Measurements from ENCODE around the gene UBE2G1.
A peak's percentile ranks its signal among the peaks of the same experiment; 100 is the strongest.
"Not testable (repeated sequence)": the region's sequence is repeated elsewhere in the genome, so short reads cannot be mapped to it uniquely, and the experiment has no call there.

UBE2G1 gene
- long read RNA-seq, donor 1, transcript UBE2G1-201 (6 exons, 3,974 nt), result major isoform, 14 of 14 reads
- long read RNA-seq, donor 1, partial matches to known transcripts, result 0 of 14 reads
- long read RNA-seq, donor 1, other reads (novel, unspliced or antisense), result 0 of 14 reads
- long read RNA-seq, donor 2, transcript UBE2G1-201 (6 exons, 3,974 nt), result major isoform, 7 of 7 reads
- long read RNA-seq, donor 2, partial matches to known transcripts, result 0 of 7 reads
- long read RNA-seq, donor 2, other reads (novel, unspliced or antisense), result 0 of 7 reads
- long read RNA-seq, donor 3, transcript UBE2G1-201 (6 exons, 3,974 nt), result major isoform, 5 of 7 reads
- long read RNA-seq, donor 3, partial matches to known transcripts, result 0 of 7 reads
- long read RNA-seq, donor 3, other reads (novel, unspliced or antisense), result 0 of 7 reads
- long read RNA-seq, donor 4, transcript UBE2G1-201 (6 exons, 3,974 nt), result major isoform, 12 of 12 reads
- long read RNA-seq, donor 4, partial matches to known transcripts, result 0 of 12 reads
- long read RNA-seq, donor 4, other reads (novel, unspliced or antisense), result 0 of 12 reads
- long read RNA-seq, donor 5, transcript UBE2G1-201 (6 exons, 3,974 nt), result major isoform, 13 of 13 reads
- long read RNA-seq, donor 5, partial matches to known transcripts, result 0 of 13 reads
- long read RNA-seq, donor 5, other reads (novel, unspliced or antisense), result 0 of 13 reads
- long read RNA-seq, donor 6, transcript UBE2G1-201 (6 exons, 3,974 nt), result major isoform, 12 of 13 reads
- long read RNA-seq, donor 6, partial matches to known transcripts, result 0 of 13 reads
- long read RNA-seq, donor 6, other reads (novel, unspliced or antisense), result 0 of 13 reads
- long read RNA-seq, donor 7, result 0 reads
- long read RNA-seq, donor 8, transcript UBE2G1-201 (6 exons, 3,974 nt), result major isoform, 11 of 17 reads
- long read RNA-seq, donor 8, partial matches to known transcripts, result 5 of 17 reads
- long read RNA-seq, donor 8, other reads (novel, unspliced or antisense), result 0 of 17 reads

DNA sequence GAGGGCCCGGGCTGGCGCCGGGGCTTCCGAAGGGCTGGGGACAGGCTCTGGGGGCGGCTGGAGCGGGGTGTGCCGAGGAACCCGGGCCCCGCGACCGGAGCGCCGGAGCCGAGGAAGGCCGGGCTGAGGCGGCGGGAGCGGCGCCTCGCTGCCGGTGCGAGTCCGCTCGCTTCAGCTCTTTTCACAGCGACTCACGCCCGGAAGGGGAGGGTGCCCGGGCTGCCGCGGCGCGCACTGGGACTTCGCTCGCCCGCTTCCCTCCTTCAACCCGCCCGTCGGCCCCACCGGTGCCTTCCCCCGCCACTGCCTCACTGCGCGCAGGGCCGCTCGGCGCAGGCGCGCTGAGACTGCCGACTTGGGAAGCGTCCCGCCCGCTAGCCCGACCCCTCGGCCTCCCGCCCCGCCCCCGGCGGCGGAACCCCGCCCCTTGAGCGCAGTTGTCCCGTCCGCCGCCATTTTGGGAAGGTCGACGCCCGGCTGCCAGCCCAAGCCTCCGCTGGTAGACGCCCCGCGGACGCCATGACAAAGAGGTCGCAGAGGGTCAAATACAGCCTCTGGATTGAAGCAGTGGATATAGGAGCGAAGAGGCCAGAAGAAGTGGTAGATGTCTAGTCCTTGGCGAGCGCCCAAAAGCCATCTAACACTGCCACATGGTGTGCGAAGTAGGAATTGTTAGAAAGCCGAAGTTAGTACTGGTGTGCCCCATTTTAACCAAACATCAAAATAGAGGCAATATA, at the start of gene UBE2G1:
UBE2G1 (minus strand) TSS at position 349 of the 737 bp plus-strand sequence. CDS start 359 bp downstream, outside the sequence.
- no peak for DNase-seq

- peak; percentile 61 for DNase-seq
These were observed 46.7 kb upstream of the UBE2G1 start for GRCh38 chr17:4412933-4413831.

- no peak for DNase-seq
These were observed 44.7 kb upstream of the UBE2G1 start for GRCh38 chr17:4411201-4411600.

GRCh38 chr17:4409659-4410058, 43.2 kb upstream of the UBE2G1 start:
- DNase-seq, result no peak

DNA sequence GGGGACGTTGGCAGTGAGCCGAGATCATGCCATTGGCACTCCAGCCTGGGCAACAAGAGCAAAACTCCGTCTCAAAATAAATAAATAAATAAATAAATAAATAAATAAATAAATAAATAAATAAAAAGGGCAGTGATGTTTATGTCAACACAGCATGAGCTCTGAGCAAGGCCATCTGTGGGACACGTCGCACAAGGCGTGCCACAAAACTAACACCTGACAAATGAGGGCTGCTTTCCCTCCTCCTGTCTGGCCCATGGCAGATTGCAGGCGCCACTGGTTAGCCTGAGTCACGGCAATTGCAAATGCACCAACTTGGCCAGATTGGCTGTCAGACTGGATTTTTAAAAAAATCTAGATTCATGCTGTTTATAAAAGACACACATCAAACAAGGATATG, 41.4 kb upstream of the UBE2G1 start:
- DNase-seq, result no peak

- no peak for DNase-seq
These were observed 40.7 kb upstream of the UBE2G1 start for GRCh38 chr17:4407216-4407615.

DNA sequence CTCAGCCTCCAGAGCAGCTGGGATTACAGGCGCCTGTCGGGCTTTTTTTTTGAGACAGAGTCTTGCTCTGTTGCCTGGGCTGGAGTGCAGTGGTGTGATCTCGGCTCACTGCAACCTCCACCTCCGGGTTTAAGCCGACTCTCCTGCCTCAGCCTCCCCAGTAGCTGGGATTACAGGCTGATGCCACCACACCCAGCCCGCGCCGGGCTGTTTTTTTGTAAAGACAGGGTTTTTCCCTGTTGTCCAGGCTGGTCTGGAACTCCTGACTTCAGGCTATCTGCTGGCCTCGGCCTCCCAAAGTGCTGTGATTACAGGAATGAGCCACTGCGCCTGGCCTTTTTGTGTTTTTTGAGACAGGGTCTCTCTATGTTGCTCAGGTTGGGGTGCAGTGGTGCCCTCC, 39.9 kb upstream of the UBE2G1 start:
- DNase-seq, result no peak

DNA sequence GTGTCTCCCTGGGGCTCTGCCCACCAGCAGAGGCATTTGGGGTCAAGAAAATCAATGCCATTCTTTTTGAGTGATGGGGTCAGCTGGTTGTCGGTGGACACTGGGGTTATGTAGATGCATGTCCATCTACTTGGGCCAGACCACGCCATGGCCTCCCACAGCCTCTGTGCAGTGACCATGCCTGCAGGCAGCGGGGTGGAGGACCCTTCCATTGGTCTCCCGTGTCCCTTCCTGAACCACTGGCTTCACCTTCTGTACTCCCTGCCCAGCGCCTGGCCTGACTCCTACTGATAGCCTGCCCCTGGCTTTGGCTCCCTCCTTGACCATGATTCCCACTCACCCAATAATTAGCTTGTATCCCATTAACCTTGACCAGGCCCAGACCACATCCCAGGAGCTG, 39.2 kb upstream of the UBE2G1 start:
- DNase-seq, result no peak

- DNase-seq, result no peak
These were observed 38.7 kb upstream of the UBE2G1 start for GRCh38 chr17:4405038-4405669.

- no peak for DNase-seq
These were observed 31.4 kb upstream of the UBE2G1 start for GRCh38 chr17:4397840-4398239.

DNA sequence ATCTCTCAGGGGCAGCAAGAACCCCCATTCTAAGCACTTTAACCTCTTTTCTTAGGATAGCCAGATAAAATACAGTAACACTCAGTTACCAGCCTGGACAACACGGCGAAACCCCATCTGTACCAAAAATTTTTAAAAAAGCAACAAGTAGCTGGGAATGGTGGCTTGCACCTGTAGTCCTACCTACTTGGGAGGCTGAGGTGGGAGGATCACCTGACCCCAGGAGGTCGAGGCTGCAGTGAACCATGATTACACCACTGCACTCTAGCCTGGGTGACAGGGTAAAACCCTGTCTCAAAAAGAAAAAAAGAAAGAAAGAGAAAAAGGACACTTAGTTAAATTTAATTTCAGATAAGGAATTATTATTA, 28.6 kb upstream of the UBE2G1 start:
- no peak for DNase-seq

DNA sequence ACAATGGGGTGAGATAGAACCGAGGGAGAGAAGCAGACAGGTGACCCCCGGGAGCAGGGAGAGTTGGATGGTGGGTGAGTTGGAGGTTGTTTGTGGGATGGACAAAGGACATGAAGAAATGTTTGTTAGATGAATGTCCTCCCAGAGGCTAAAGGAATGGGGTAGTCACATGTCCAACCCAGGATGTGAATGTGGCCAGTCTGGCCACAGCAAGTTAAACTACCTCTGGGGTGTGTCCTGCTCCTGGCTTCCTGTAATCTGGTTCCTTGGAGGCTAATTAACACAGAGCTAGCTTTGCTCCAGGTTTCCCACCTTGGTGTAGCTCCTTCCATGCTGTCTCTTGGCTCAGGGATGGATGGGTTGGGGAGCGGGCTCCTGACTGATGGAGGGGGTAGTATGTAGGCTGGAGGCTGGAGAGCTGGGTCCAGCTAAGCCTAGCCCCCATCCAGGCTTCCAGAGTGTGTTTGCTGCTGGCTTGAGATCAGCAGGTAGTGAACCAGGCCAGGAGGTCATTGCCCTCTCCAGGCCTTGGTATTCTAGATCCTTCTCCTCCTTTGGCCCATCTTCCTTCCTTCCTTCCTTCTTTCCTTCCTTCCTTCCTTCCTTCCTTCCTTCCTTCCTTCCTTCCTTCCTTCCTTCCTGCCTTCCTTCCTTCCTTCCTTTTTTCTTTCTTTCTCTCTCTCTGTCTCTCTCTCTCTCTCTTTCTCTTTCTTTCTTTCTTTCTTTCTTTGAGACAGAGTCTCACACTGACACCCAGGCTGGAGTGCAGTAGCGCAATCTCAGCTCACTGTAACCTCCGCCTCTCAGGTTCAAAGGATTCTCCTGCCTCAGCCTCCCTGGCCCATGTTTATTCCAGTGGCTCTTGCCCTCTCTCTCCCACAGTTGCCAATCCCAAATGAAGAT, 28.0 kb upstream of the UBE2G1 start:
- DNase-seq, result no peak

- no peak for DNase-seq
These were observed 27.3 kb upstream of the UBE2G1 start for GRCh38 chr17:4393806-4394205.

- DNase-seq, result no peak
These were observed 22.6 kb upstream of the UBE2G1 start for GRCh38 chr17:4389079-4389478.

DNA sequence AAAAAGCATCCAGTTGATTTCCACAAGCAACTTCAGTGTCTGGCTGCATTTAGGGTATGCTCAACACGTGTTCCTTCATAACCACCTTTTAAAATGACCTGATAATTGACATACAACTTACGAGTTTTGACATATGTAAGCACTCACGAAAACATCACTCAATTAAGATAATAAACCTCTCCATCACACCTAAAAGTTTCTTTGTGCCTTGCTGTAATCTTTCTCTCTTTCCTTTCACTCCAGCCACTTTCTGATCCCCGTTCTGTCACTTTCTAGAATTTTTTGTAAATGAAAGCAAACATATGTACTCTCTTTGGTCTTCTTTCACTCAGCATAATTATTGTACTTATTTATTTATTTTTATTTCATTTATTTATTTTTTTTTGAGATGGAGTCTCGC, 20.7 kb upstream of the UBE2G1 start:
- DNase-seq, result no peak

DNA sequence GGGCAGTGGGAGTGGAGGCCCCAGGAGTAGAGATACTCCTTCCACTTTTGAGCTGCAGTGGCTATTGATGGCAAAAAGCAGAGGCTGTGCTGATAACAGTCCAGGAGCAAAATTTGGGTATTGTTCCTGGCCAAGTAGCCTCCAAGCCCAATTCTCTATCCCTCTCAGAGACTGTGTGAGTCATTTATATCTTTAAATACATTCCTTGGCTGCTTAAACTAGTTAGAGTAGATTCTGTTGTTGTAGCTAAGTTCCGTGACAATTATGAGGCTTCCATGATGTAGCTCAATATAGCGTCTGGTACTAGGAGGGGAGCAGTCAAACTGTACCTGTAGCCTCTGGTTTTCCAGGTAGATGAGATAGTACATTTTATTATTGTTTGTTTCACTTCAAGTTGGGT, 19.9 kb upstream of the UBE2G1 start:
- DNase-seq, result no peak

GRCh38 chr17:4381690-4382671, 15.5 kb upstream of the UBE2G1 start:
- DNase-seq, result no peak

DNA sequence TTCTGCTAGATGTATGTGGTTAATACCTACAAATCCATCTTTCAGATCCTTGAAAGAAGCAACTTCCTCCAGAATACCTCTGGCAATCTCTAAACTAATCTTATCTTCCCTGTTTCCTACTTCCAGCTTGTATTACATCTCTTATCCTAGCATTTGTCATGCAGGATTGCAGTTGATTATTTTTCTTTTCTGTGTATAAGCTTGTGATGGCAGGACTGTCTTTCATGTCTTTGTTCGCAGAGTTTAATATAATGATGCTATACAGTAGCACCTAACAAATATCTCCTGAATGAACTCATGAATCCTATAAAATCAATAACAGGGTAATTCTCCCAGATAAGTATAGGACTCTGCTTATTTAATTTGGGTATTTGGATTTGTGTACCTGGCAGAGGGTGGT, 12.2 kb upstream of the UBE2G1 start:
- no peak for DNase-seq

- not testable (repeated sequence) for DNase-seq
These were observed 10.8 kb upstream of the UBE2G1 start for GRCh38 chr17:4377247-4377646.

All from right kidney (tissue), 9 donors.